Stimulated activated CD8-positive, alpha-beta memory T cell treated with anti-CD3 and anti-CD28 coated beads, Interleukin-12 subunit alpha, Interleukin-12 subunit beta, amount 100 ng/mL, for 24 hours (primary cell): ENCODE data around the gene DERA.
"Not testable (repeated sequence)": the region's sequence is repeated elsewhere in the genome, so short reads cannot be mapped to it uniquely, and the experiment has no call there.

Experiments
- DNase-seq: peaks from one replicate; pipeline ENCODE4 v3.0.0-alpha.2; 2020; ENCODE audit errors: extremely low read depth

Gene DERA

GRCh38 chr12:15904378-15904920 lies 6.7 kb upstream of the DERA start:
- no peak for DNase-seq

DNA sequence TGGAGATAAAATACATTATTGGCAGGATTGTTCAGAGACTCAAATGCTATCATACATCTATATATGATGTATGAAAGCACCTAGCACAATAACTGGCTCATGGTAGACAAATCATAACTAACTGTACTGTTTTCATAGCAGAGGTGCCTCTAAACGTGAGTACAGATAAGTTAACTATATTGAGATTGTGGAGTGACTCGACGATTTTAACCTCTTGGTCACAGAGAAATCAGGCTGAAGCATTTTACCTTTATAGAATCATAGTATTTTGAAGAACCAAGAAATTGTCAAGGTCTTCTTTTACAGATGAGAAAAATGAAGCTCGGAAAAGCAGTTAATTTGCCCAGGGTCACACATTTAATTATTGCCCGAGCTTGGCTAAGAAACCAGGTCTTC lies 666 bp upstream of the DERA start:
- DNase-seq: no peak

DNA sequence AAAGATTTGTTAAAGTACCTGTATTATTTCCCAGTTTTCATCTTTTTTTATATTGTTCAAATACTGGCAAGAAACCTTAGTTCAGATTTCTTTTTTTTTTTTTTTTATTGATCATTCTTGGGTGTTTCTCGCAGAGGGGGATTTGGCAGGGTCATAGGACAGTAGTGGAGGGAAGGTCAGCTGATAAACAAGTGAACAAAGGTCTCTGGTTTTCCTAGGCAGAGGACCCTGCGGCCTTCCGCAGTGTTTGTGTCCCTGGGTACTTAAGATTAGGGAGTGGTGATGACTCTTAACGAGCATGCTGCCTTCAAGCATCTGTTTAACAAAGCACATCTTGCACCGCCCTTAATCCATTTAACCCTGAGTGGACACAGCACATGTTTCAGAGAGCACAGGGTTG lies 799 bp downstream of the DERA start:
- DNase-seq: not testable (repeated sequence)

GRCh38 chr12:15914131-15914530 lies 3.0 kb downstream of the DERA start:
- not testable (repeated sequence) for DNase-seq

- DNase-seq: no peak
These were observed 6.9 kb downstream of the DERA start for GRCh38 chr12:15918066-15918465.

GRCh38 chr12:15919418-15919817 lies 8.3 kb downstream of the DERA start:
- DNase-seq: no peak

GRCh38 chr12:15924956-15925355 lies 13.8 kb downstream of the DERA start:
- DNase-seq: no peak

DNA sequence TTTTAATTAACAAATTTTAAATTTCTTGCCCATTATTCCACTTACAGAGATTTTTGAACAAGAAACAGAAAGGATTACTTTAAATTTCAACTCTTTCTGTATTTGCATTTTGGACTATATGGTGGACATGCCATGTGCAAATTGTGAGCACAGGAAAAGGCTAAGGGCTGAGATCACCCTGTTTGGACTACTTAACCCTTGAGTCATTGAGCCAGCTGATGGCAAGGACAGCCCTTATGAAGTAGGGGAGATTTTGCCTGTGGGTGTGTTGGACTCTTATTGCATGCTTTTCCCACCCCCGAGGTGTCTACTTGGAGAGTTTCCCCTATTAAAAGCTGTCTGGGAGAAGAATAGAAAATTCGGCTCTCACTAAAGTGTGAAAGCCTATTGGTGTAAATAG lies 17.2 kb downstream of the DERA start:
- no peak for DNase-seq

GRCh38 chr12:15928870-15929571 lies 17.9 kb downstream of the DERA start:
- DNase-seq: no peak

DNA sequence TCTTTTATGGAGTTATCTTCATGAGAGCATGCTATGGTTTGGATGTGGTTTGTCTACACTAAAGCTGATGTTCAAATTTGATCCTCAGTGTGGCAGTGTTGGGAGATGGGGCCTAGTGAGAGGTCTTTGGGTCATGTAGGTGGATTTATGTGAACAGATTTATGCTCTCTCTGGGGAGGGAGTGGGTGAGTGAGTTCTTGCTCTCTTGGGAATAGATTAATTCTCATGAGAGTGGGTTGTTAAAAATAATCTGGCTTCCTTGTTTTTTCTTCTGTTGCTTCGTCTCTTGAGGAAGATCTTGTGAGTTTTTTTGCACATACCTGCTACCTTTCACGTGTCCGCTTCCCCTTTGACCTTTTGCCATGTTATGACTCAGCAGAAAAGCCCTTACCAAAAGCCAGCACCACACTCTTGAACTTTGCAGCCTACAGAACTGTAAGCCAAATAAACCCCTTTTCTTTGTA lies 20.5 kb downstream of the DERA start:
- no peak for DNase-seq

GRCh38 chr12:15932327-15932726 lies 21.2 kb downstream of the DERA start:
- DNase-seq: no peak

DNA sequence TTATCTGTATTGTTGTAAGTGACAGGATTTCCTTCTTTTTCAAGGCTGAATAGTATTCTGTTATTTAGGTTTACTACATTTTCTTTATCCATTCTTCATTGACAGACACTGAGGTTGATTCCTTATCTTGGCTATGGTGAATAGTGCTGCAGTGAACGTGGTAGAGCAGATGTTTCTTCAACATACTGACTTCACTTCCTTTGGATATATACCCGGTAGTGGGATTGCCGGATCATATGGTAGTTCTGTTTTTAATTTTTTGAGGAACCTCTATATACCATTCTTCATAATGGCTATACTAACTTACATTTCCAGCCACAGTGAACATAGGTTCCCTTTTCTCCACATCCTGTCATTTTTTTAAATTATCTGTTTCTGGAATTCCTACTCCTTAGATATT lies 21.8 kb downstream of the DERA start:
- no peak for DNase-seq

DNA sequence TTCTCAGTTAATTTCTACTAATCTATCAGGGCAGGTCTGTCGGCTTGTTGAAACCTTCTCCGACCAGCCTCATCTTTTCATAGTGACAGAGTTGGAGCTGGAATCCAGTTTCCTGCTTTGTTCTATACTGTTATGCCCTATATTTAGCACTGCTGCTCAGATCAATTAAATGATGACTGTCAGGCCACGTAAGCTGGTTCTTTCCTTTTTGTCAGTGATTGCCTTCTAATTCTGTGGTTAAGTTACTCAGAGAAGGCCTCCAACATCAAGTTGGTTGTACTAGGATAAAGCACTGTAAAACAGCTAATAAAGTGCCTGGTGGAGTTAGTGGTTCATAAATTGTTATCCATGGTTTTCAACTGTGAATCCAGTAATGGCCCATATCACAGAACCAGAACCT lies 22.6 kb downstream of the DERA start:
- no peak for DNase-seq

DNA sequence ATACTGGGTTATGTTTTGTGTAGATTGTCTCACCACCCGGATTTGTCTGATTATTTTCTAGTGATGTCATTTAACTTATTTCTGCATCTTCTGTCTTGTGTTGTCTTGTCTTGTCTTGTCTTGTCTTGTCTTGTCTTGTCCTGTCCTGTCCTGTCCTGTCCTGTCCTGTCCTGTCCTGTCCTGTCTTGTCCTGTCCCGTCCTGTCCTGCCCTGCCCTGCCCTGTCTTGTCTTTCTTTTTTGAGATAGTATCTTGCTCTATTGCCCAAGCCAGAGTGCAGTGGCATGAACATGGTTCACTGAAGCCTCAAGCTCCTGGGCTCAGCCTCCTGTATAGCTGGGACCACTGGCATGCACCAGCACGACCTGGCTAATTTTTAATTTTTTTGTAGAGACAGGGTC lies 25.6 kb downstream of the DERA start:
- no peak for DNase-seq

DNA sequence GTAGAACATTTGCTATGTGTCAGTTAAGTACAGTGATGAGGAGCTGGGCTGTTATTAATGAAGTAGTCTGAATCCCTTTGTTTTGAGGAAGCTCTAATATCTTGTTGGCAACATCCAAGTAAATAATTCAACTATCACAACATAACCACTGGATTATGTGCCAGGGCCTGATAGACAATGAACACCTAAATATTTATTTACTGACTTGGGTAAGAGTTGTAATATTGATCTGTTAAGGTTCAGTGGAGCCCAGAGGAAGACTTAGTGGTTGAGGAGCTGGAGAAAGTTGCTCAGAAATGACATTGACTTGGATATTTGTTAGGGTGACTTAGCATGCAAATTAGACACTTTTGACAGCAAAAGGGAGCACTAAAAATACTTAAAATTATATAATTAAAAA lies 26.8 kb downstream of the DERA start:
- no peak for DNase-seq

DNA sequence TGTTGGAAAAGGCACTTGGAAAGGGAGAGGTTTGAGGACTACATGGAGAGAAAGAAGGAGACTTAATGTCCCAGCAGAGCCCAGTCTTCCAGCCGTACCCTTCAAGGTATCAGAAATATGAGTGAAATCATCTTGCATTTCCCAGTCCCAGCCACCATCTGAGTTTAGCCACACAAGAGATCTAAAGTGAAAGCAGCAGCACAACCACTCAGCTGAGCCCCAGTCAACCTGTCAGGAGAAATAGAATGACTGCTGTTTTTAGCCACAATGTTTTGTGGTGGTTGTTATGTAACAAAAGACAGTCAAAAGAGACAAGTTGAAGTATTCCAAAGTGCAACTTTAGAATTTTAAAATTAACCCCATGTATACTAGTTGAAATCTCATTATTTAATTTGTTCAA lies 28.0 kb downstream of the DERA start:
- DNase-seq: no peak

GRCh38 chr12:15942475-15942874 lies 31.3 kb downstream of the DERA start:
- no peak for DNase-seq

DNA sequence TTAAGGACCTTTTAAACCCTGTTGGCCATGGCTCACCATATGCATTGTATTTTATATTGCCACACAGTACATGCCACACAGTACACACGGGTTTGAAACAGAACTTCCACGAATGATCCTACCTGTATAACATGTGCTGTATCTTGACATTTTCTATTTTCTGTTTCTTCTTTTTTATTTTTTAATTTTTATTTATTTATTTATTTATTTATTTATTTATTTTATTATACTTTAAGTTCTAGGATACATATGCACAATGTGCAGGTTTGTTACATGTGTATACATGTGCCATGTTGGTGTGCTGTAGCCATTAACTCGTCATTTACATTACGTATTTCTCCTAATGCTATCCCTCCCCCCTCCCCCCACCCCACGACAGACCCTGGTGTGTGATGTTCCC lies 32.4 kb downstream of the DERA start:
- DNase-seq: not testable (repeated sequence)

DNA sequence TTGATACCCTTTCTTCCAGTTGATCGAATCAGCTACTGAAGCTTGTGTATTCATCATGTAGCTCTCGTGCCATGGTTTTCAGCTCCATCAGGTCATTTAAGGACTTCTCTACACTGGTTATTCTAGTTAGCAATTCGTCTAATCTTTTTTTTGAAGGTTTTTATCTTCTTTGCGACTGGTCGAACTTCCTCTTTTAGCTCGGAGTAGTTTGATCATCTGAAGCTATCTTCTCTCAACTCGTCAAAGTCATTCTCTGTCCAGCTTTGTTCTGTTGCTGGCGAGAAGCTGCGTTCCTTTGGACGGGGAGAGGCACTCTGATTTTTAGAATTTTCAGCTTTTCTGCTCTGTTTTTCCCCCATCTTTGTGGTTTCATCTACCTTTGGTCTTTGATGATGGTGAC lies 37.3 kb downstream of the DERA start:
- not testable (repeated sequence) for DNase-seq

- no peak for DNase-seq
These were observed 44.1 kb downstream of the DERA start for GRCh38 chr12:15955281-15955680.

DNA sequence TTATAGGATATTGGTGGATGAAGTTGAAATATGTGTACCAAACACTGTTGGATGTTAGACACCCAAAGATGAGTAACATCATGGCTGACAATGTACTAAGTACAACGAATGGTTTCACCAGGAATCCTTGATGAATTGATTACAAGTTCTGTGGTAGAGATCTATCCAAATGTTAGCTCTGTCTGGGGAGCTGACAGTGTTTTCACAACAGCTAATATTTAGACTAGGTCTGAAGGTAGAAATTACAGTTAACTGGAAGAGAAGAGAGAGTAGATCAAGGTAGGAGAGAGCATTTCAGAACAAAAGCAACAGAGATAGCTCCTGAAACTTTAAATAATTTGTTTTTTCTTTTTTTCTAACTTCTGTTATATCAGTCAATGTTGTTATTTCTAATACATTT lies 44.9 kb downstream of the DERA start:
- no peak for DNase-seq

GRCh38 chr12:15956413-15957185 lies 45.5 kb downstream of the DERA start:
- DNase-seq: no peak

- no peak for DNase-seq
These were observed 51.6 kb downstream of the DERA start for GRCh38 chr12:15962760-15963159.
